GM18505 (cell line): ENCODE results near the gene NHSL2.
"Not testable (repeated sequence)": the region's sequence is repeated elsewhere in the genome, so short reads cannot be mapped to it uniquely, and the experiment has no call there.

ENCODE experiments used
- ATAC-seq: cut with Tn5 transposase; IDR thresholded peaks from one replicate; pipeline ENCODE4 v1.9.1; 2021; ENCODE audit not compliant: unreplicated experiment
- POLR2A ChIP-seq: IDR thresholded peaks from 4 replicates; pipeline ENCODE4 v1.6.1; 2011; ENCODE audit warnings: borderline replicate concordance; ENCODE audit not compliant: insufficient read depth, insufficient read length; ENCODE audit errors: extremely low read depth

Gene NHSL2

DNA sequence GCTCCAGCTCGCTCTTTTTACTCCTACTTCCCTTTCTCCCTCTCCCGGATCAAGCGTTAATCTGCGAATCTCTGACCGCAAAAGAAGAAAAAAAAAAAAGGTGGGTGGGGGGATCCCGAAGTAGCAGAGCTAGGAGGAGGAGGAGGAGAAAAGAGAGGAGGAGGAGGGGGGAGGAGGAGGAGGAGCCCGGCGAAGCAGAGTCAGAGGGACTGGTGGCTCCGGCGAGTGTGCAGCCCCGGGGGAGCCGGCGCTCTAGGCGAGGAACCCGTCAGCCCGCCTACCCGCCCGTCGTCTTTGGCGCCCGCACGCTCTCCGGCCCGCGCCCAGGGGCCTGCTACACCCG is at the start of gene NHSL2:
TSS of gene NHSL2 (plus strand) at position 203 of the 343 bp plus-strand sequence.
- ATAC-seq: no peak
- TF ChIP-seq POLR2A: no peak

DNA sequence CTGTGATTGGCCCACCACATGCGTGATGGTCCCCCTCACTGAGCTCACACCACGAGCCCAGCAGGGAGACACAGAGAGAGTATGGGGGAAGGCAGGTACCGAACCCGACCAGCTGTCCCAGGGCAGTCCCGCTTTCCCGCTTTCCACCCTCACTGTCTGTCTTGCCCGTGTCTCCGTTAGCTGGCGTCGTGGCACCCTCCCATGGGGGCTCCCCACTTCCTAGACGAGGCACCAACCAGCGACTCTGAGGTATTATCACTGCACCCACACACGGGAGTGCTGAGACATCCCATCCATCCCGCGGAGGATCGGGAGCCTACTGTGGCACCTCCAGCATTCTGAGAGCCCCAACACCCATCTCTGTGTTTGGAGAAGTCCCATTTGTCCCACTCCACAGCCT is 43.0 kb upstream of the NHSL2 start:
- no peak for ATAC-seq
- TF ChIP-seq POLR2A: no peak

DNA sequence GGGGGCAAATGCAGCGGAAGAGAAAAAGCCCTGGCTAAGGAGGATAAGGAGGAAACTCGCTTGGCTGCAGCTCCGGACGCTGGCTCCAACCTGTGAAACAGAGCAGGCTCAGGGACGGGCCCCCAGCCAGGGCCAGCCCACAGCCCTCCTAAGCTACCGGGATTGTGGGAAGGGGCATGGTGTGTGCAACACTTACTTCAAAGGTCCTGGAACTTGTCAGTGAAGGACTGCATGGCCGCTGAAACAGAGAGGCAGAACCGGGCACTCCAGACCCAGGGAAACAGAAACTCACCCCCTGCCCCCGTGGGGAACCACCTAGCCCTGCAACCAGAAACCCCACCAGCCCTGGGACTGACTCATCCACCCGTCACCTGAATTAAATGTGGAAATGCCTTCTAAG is 41.1 kb upstream of the NHSL2 start:
- not testable (repeated sequence) for ATAC-seq

DNA sequence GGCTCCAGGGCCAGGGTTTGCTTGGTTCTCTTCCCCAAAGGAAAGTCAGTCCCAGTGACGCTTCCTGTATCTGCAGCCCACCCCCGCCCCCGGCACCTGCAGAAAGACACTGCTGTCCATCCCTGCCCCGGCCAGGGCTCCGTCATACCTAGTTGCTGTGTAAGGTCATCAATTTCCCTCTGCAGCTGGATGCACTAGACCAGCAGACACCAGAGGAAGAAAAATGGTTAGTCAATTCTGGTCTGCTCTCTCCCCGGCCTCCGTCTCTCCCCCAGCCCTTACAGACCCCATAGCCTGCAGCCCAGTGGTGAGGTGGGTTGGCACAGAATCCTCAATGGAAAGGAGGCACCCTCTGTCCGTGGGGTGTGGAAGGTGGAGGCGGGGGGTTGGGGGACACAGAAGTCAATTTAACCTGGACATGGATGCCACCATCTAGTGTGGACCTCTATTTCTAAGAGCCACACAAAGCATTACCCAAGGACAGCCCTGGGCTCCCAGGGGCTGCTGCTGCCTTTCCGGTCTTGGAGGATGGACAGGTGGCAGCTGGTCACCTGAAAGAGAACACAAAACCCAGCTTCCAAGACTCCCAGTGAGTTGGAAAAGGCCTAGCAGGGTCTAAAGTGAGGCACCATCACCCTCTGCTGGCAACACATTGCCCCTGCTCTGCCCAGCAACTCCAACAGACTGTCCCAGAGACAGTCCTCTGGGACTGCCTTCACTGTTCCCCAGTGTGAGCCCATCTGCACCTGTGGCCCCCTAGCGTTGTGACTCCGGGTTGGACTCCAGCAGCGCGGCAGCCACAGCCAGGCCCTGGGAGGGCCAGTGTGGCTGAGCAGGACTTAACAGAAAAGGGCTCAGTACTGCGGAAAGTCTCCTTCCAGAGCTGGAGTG is 40.2 kb upstream of the NHSL2 start:
- TF ChIP-seq POLR2A: no peak
- no peak for ATAC-seq

DNA sequence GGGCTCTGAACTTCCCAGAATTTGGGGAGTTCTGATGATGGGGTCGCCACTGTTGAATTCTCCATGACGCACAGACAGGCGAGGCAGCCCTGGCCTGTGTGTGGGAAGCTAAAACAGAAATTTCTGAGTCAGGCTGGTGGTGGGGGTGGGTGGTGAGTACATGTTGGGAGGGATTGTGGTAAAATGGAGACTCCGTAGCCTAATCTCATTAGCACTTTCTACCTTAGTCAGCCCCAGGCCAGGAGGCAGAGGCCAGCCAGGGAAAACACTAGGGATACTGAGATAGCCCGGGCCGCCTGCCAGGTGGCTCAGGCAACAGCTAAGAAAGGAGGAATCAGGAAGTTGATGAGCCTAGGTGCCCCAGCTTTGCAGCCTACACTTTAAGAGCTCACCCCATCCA is 39.3 kb upstream of the NHSL2 start:
- ATAC-seq: no peak
- no peak for TF ChIP-seq POLR2A

DNA sequence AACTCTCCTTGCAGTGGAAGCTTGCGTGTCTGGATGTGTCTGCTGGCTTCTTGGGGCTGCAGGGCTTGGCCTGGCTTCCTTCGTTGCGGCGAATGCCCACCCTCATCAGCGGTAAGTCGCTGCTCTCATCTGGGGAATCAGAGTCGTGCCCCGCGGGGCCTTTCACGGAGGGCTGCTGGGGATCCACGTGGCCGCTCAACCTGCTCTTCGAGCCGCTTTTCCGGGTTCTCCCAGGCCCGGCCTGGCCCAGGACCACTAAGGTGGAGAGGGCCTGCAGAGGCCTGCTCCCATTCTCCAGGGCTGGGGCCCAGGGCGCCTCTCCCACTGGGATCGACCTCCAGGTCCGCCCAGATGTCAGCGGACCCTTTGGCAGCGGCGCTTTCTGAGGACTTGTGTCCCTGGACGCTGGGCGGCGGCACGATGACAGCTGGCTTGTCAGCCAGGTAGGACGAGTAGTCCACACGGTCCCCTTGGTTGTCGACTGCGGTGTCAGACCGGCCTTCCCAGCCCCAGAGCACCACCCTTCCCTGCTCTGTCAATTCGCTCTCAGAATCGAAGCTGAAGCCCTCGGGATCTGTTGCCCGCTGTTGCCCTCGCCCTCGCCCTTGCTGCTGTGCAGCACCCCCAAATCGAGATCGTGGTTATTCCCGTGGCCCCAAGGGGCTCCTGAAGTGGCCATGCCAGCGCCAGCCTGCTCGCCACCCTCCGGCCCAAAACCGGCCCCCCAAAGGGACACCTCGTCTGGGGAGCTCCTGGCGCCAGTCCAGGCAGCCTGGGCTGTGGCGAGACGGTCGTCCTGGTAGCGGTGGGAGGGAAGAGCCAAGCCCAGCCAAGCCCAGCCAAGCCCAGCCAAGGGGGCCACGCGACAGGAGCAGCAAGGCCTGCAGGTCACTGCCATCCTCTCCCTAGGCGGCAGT is 37.8 kb upstream of the NHSL2 start:
- no peak for ATAC-seq
- no peak for TF ChIP-seq POLR2A

DNA sequence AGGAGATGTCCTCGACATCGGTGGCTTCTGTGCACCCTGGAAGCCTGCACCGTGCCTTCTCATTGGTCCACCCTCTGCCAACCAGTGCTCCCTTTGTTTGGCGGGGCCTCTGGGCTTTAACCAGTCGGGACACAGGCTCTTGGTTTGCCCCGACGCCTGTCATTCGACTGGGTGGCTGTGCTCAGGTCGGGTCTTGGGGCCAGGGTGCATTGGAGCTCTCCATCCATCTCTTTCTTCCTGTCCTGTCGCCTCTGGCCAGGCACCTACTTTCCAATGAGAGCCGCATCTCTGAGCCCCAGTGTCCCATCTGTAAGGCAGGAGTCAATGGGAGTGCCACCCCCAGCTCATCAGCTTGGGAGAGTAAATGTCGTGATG is 37.2 kb upstream of the NHSL2 start:
- no peak for TF ChIP-seq POLR2A
- ATAC-seq: no peak

DNA sequence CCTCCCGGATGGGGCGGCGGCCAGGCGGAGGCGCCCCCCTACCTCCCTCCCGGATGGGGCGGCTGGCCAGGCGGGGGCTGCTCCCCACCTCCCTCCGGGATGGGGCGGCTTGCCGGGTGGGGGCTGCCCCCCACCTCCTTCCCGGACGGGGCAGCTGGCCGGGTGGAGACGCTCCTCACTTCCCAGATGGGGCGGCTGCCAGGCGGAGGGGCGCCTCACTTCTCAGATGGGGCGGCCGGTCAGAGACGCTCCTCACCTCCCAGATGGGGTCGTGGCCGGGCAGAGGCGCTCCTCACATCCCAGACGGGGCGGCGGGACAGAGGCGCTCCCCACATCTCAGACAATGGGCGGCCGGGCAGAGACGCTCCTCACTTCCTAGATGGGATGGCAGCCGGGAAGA is 33.8 kb upstream of the NHSL2 start:
- ATAC-seq: not testable (repeated sequence)

DNA sequence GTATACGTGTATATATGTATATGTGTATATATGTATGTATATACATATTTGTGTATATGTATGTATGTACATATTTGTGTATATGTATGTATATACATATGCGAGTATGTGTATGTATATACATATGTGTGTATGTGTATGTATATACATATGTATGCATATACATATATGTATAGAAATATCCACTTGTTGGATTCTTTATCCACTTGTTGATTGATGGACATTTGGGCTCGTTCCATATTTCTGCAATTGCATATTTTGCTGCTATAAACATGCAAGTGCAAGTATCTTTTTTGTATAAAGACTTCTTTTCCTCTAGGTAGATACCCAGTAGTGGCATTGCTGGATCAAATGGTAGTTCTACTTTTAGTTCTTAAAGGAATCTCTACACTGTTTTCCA is 25.5 kb upstream of the NHSL2 start:
- no peak for ATAC-seq
- no peak for TF ChIP-seq POLR2A

DNA sequence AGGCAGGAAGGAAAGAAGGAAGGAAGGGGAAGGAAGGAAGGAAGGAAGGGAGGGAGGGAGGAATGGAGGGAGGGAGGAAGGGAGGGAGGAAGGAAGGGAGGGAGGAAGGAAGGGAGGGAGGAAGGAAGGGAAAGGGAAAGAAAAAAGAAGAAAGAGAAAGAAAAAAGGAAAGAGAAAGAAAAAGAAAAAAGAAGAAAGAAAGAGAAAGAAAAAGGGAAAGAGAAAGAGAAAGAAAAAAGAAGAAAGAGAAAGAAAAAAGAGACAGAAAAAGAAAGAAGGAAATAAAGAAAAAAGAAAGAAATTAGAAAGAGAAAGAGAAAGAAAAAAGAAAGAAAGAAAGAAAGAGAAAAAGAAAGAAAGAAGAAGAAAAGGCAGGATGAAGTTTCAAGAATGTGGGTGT is 15.0 kb upstream of the NHSL2 start:
- ATAC-seq: no peak
- no peak for TF ChIP-seq POLR2A

DNA sequence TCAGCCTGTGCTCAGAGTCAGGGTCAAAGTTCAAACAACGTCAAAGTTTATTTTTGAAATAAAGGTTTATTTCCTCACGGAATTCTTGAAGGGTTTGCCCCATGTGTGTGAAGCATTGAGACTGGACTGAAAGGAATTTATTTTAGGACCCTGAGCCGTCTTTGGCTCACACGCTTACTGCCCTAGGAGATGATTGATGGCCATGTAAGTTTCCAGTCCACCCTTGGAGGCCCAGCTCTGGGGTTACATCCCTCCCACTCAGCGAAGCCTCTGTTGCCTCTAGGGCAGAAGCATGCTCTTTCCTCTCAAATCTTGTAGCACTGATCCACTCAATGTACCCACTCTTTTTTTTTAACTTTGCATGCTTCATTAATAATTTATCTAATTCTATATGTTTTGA is 4.5 kb upstream of the NHSL2 start:
- ATAC-seq: no peak
- TF ChIP-seq POLR2A: no peak

DNA sequence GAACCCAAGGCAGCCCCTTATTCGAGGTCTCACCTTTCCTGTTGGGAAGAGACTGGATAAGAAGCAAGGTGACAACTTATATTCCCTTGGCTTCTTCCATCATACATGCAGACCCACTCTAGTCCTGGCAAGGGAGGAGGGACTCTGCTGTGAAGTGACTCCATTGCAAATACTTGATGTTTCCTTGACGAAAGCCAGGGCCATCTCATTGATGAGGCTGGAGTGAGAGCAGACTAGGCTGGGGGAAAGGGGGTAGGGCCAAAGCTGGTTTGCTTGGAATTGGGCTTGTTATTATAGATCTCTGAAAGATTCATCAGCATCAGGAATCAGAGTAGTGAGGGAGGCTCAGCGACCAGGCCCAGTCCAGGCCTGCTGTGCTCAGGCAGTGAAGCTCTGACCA is 2.3 kb upstream of the NHSL2 start:
- TF ChIP-seq POLR2A: no peak
- ATAC-seq: no peak

DNA sequence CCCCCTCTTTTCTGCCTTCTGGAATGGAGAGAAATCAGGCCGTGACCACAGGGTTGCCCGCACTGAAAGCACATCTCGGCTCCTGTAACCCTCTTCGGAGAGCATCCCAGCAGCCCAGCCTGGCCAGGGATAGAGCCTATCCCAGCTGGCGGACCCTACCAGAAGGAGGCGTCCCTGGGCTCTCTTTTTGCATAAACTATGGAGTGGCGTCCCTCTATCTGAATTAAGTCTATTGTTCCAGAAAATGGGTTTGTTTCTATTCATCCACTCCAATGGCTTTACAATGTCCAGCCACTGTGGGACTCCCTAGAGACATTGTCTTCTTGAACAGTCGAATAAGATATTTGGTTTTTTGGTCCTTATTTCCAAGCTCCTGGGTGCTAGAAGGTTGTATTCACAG is 689 bp upstream of the NHSL2 start:
- ATAC-seq: no peak
- TF ChIP-seq POLR2A: no peak

DNA sequence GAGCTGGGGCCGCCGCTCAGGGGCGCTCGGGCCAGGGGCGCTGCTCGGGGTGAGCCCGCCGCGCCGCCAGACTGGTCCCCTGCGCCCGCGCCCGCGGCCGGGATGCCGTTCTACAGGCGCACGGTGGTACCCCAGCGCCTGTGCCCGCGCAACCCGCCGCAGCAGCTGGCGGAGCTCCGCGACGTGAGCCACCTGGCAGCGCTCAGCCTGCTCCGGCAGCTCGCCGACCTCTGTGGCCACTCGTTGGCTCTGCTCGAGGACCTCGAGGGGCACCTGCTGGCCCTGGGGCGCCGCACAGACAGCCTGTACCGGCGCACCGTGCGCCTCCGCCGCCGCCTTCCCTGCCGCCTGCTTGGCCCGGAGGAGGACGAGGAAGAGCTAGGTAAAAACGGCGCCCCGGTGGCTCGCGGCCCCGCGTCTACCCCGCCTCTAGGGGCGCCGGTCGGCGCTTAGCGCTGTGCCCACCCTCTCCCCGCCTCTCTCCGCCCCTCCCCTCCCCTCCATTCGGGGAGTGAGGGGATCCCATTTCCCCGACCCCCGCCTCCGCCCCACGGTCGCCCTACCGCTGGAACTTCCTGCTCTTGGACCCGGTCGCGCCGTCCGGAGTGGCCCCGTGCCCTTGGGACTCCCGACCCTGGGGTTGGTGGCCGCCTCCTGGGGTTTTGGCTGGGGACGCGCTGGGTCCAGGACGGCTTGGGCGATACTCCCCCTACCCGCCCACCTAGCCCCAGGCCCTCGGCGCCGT is 513 bp downstream of the NHSL2 start:
- no peak for ATAC-seq
- TF ChIP-seq POLR2A: no peak

DNA sequence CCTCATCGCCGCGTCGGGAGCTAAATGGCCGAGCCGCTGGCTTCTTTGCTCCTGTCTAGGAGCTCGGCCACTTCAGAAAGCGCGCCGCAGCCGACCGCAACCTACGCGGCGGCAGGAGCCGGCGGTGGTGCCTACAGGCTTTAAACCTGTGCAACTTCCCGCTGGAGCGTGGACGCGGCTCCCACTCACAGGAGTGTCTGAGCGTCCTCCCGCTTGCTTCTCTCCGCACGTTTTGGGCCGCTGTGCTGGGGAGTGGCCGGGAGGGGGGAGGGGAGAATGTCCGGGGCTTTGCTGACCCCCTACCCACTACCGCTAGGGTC is 1.0 kb downstream of the NHSL2 start:
- ATAC-seq: no peak
- no peak for TF ChIP-seq POLR2A
